Stomach (tissue), 4 donors: ENCODE data around the gene CHST9.

Experiments
- CTCF ChIP-seq, 7 experiments: fragments of 450-650 bp in 4 of 7; fragments of 200-600 bp in 3 of 7; sonication (generic) in 3 of 7; IDR thresholded peaks; one replicate each; pipeline ENCODE4 v1.5.1; 2016 to 2019; ENCODE audit warnings: antibody characterized with exemption in 7 of 7, control low read depth in 2 of 7, mild to moderate bottlenecking in 1 of 7
- POLR2A ChIP-seq, 4 donors: fragments of 450-650 bp; IDR thresholded peaks; one replicate each; pipeline ENCODE4 v1.6.1; 2016; ENCODE audit warnings: antibody characterized with exemption in 4 of 4, control low read depth in 2 of 4, mild to moderate bottlenecking in 1 of 4, moderate library complexity in 1 of 4

DNA sequence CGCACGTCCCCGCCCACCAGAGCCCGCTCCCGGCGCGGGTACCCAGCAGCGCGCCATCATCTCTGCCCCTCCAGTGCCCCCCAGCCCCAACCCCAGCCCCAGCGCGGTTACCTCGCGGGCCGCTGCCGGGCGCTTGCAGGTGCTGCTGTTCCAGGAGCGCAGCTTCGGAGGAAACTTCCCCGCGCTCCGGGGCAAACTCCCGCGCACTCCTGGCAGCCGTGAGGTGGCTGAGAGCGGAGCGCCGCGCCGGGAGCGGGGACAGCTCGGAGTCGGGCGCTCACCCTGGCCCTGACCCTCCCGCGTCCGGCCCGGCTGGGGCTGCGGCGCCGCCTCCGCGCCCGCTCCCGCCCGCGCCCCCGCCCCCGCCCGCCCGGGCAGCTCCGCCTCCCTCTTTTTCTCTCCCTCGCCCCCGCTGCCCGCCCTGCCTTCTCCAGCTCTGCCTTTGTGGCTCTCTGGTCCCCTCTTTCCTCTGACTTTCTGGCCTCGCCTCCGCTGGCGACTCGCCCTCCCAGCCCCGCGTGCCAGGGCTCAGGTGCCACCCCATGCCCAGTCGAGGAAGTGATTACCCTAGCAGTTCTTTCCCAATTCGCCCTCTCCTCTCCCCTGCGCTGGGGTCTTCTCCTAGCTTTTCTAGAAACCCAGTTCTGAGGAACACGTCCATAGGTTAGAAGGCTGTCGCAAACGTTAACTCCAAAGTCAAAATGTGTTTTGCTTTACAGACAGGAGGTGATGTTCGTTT is at the start of gene CHST9:
- no peak for TF ChIP-seq CTCF (IDR thresholded peaks at IDR 0.05)
- no peak for TF ChIP-seq POLR2A (IDR thresholded peaks at IDR 0.05)
